H9 (cell line): Measurements from ENCODE around the gene P2RY8. TPM values are rescaled to one million over a fixed set of nuclear protein-coding genes. Genes with fewer than 3 reads are reported as not detected.

Experiments
- DNase-seq: peaks from one replicate; pipeline ENCODE4 v3.0.0-alpha.2; 2017
- H2AFZ ChIP-seq: one replicate; pipeline ENCODE4 v1.6.1; 2013; ENCODE audit warnings: mild to moderate bottlenecking, low read length, control low read depth, moderate library complexity
- H2AK5ac ChIP-seq: 2 replicates; pipeline ENCODE4 v1.6.1; 2013; ENCODE audit warnings: low read length, control low read depth, mixed read lengths; ENCODE audit not compliant: insufficient read length
- H2BK120ac ChIP-seq: one replicate; pipeline ENCODE4 v1.6.1; 2013; ENCODE audit warnings: low read depth, mild to moderate bottlenecking, low read length, control low read depth, inconsistent platforms; ENCODE audit not compliant: poor library complexity, severe bottlenecking
- H2BK12ac ChIP-seq: 2 replicates; pipeline ENCODE4 v1.6.1; 2013; ENCODE audit warnings: low read length, control low read depth, mixed read lengths, low read depth; ENCODE audit not compliant: insufficient read length
- H2BK15ac ChIP-seq: 2 replicates; pipeline ENCODE4 v1.6.1; 2013; ENCODE audit warnings: low read depth, low read length, control low read depth
- H2BK20ac ChIP-seq: one replicate; pipeline ENCODE4 v1.6.1; 2013; ENCODE audit warnings: low read depth, mild to moderate bottlenecking, low read length, control low read depth, inconsistent platforms; ENCODE audit not compliant: poor library complexity, severe bottlenecking
- H2BK5ac ChIP-seq: 2 replicates; pipeline ENCODE4 v1.6.1; 2013; ENCODE audit warnings: low read length, control low read depth, mixed read lengths; ENCODE audit not compliant: insufficient read length
- H3K14ac ChIP-seq: 2 replicates; pipeline ENCODE4 v1.6.1; 2013; ENCODE audit warnings: low read length, control low read depth; ENCODE audit not compliant: insufficient read depth
- H3K18ac ChIP-seq: 2 replicates; pipeline ENCODE4 v1.6.1; 2013; ENCODE audit warnings: low read depth, mild to moderate bottlenecking, mixed read lengths, low read length, control low read depth; ENCODE audit not compliant: insufficient read length
- H3K23ac ChIP-seq: 2 replicates; pipeline ENCODE4 v1.6.1; 2013; ENCODE audit warnings: low read length, control low read depth, mixed read lengths, low read depth; ENCODE audit not compliant: insufficient read length
- H3K23me2 ChIP-seq: 2 replicates; pipeline ENCODE4 v1.6.1; 2013; ENCODE audit warnings: low read depth, mild to moderate bottlenecking, mixed read lengths, low read length, control low read depth; ENCODE audit not compliant: insufficient read length, poor library complexity, severe bottlenecking
- H3K27ac ChIP-seq: 2 replicates; pipeline ENCODE4 v1.5.1; 2013; ENCODE audit warnings: low read length, control low read depth, mixed read lengths, low read depth; ENCODE audit not compliant: insufficient read length
- H3K27me3 ChIP-seq: 2 replicates; pipeline ENCODE4 v1.6.1; 2013; ENCODE audit warnings: low read length, control low read depth, inconsistent platforms; ENCODE audit not compliant: insufficient read depth
- H3K4ac ChIP-seq: 2 replicates; pipeline ENCODE4 v1.6.1; 2013; ENCODE audit warnings: low read depth, mild to moderate bottlenecking, control low read depth, inconsistent platforms, low read length, moderate library complexity
- H3K4me1 ChIP-seq: 2 replicates; pipeline ENCODE4 v1.6.1; 2013; ENCODE audit warnings: low read length, control low read depth, inconsistent platforms; ENCODE audit not compliant: insufficient read depth
- H3K4me2 ChIP-seq: 2 replicates; pipeline ENCODE4 v1.6.1; 2013; ENCODE audit warnings: low read length, control low read depth, mixed read lengths; ENCODE audit not compliant: insufficient read length, insufficient read depth
- H3K56ac ChIP-seq: 2 replicates; pipeline ENCODE4 v1.6.1; 2013; ENCODE audit warnings: low read depth, mild to moderate bottlenecking, mixed read lengths, low read length, control low read depth; ENCODE audit not compliant: insufficient read length
- H3K79me1 ChIP-seq: 2 replicates; pipeline ENCODE4 v1.6.1; 2013; ENCODE audit warnings: low read depth, mild to moderate bottlenecking, moderate library complexity, low read length, control low read depth, inconsistent platforms; ENCODE audit not compliant: insufficient read depth, poor library complexity, severe bottlenecking
- H3K79me2 ChIP-seq: 2 replicates; pipeline ENCODE4 v1.6.1; 2013; ENCODE audit warnings: low read length, control low read depth, inconsistent platforms; ENCODE audit not compliant: insufficient read depth
- H3K9ac ChIP-seq: 2 replicates; pipeline ENCODE4 v1.6.1; 2013; ENCODE audit warnings: low read length, control low read depth, mixed read lengths; ENCODE audit not compliant: insufficient read length; ENCODE audit errors: extremely low read depth
- H3K9me3 ChIP-seq: one replicate; pipeline ENCODE4 v1.6.1; 2013; ENCODE audit warnings: low read depth, low read length, inconsistent platforms; ENCODE audit not compliant: control insufficient read depth
- H3T11ph ChIP-seq: one replicate; pipeline ENCODE4 v1.6.1; 2013; ENCODE audit warnings: mild to moderate bottlenecking, low read length, control low read depth, inconsistent platforms
- H4K20me1 ChIP-seq: one replicate; pipeline ENCODE4 v1.6.1; 2013; ENCODE audit not compliant: control insufficient read depth, insufficient read length, insufficient read depth
- H4K5ac ChIP-seq: 2 replicates; pipeline ENCODE4 v1.6.1; 2013; ENCODE audit warnings: low read depth, mild to moderate bottlenecking, mixed read lengths, low read length, control low read depth; ENCODE audit not compliant: insufficient read length
- H4K8ac ChIP-seq: replicated peaks from 2 replicates; pipeline ENCODE4 v1.6.1; 2013; ENCODE audit warnings: low read length, control low read depth, mixed read lengths, low read depth; ENCODE audit not compliant: insufficient read length
- H4K91ac ChIP-seq: 2 replicates; pipeline ENCODE4 v1.6.1; 2013; ENCODE audit warnings: low read depth, mild to moderate bottlenecking, moderate library complexity, mixed read lengths, low read length, control low read depth; ENCODE audit not compliant: insufficient read length
- H3K27ac Mint-ChIP-seq, 3 experiments: 2 replicates in 2 of 3; 3 replicates in 1 of 3; pipeline ENCODE4 v1.8.0; 2020 to 2021; ENCODE audit warnings: mixed read lengths in 3 of 3, mild to moderate bottlenecking in 1 of 3, moderate library complexity in 1 of 3
- H3K27me3 Mint-ChIP-seq: 2 replicates; pipeline ENCODE4 v1.8.0; 2021; ENCODE audit warnings: low read depth, mild to moderate bottlenecking, moderate library complexity, mixed read lengths
- H3K36me3 Mint-ChIP-seq, 3 experiments: 2 replicates in 2 of 3; 3 replicates in 1 of 3; pipeline ENCODE4 v1.8.0; 2020 to 2021; ENCODE audit warnings: low read depth in 3 of 3, mixed read lengths in 3 of 3; ENCODE audit not compliant: insufficient read depth in 1 of 3
- H3K4me1 Mint-ChIP-seq, 2 experiments: 2 replicates each; pipeline ENCODE4 v1.8.0; 2020; ENCODE audit warnings: mixed read lengths in 2 of 2
- H3K4me3 Mint-ChIP-seq, 2 experiments: 2 replicates in 1 of 2; 3 replicates in 1 of 2; pipeline ENCODE4 v1.8.0; 2020 to 2021; ENCODE audit warnings: mild to moderate bottlenecking in 2 of 2, mixed read lengths in 2 of 2, moderate library complexity in 1 of 2
- H3K9me3 Mint-ChIP-seq, 2 experiments: 2 replicates in 1 of 2; 3 replicates in 1 of 2; pipeline ENCODE4 v1.8.0; 2020; ENCODE audit warnings: mild to moderate bottlenecking in 2 of 2, mixed read lengths in 2 of 2, moderate library complexity in 1 of 2
- WGBS: extraction: QIAGEN DNeasy Blood & Tissue Kit; methylation state at CpG from one replicate; pipeline ENCODE4 v1.1.7; 2013; ENCODE audit warnings: missing lambda C conversion rate, low lambda C conversion rate, mixed read lengths; ENCODE audit not compliant: insufficient read length; ENCODE audit errors: extremely low coverage; 5-methylcytosine and 5-hydroxymethylcytosine counted together
- total RNA-seq: library from RNA; stranded (reverse); gene quantifications from 2 replicates; pipeline ENCODE4 v1.2.1, GENCODE V29; 2021
- TF ChIP-seq, protein P1 (sequence below): fragments of 200-600 bp; sonication (generic); conservative IDR thresholded peaks from 3 replicates; pipeline ENCODE4 v1.8.0; 2021; ENCODE audit warnings: antibody characterized with exemption, mild to moderate bottlenecking

P2RY8 gene
- total RNA-seq, 1 experiment from 2014 or later = not detected

GRCh38 chrX:1425381-1425780, 111.6 kb downstream of the P2RY8 start:
- no peak overlapping the region for H3K23ac ChIP-seq
- no peak overlapping the region for H3K9ac ChIP-seq
- no peak overlapping the region for H3K4ac ChIP-seq
- H2AFZ ChIP-seq = no peak overlapping the region
- H4K8ac ChIP-seq = no peak overlapping the region
- Mint-ChIP-seq H3K36me3 (peaks cover 74 to 82% (median 80%) of the 10 kb centered on the region in 3 experiments), H3K4me1 (peaks cover 1 to 4% of the 10 kb centered on the region in 2 experiments; a peak in 3 of 4 replicates), H3K4me3 (no peak overlapping the region), H3K27ac (no peak overlapping the region), H3K27me3 (peaks cover 3% of the 10 kb centered on the region), H3K9me3 (peaks cover 33 to 37% of the 10 kb centered on the region in 2 experiments)
- H2BK15ac ChIP-seq = no peak overlapping the region
- H3K14ac ChIP-seq = no peak overlapping the region
- H3K9me3 ChIP-seq = peaks cover 26% of the 10 kb centered on the region
- H2AK5ac ChIP-seq = no peak overlapping the region
- H3T11ph ChIP-seq = no peak overlapping the region
- no peak overlapping the region for H3K4me2 ChIP-seq
- no peak overlapping the region for H2BK20ac ChIP-seq
- H3K4me1 ChIP-seq = no peaks in the 10 kb centered on the region
- H3K23me2 ChIP-seq = no peaks in the 10 kb centered on the region
- no peaks in the 10 kb centered on the region for H3K79me1 ChIP-seq
- TF ChIP-seq, protein P1, sequence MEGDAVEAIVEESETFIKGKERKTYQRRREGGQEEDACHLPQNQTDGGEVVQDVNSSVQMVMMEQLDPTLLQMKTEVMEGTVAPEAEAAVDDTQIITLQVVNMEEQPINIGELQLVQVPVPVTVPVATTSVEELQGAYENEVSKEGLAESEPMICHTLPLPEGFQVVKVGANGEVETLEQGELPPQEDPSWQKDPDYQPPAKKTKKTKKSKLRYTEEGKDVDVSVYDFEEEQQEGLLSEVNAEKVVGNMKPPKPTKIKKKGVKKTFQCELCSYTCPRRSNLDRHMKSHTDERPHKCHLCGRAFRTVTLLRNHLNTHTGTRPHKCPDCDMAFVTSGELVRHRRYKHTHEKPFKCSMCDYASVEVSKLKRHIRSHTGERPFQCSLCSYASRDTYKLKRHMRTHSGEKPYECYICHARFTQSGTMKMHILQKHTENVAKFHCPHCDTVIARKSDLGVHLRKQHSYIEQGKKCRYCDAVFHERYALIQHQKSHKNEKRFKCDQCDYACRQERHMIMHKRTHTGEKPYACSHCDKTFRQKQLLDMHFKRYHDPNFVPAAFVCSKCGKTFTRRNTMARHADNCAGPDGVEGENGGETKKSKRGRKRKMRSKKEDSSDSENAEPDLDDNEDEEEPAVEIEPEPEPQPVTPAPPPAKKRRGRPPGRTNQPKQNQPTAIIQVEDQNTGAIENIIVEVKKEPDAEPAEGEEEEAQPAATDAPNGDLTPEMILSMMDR = no peak
- no peak for DNase-seq
- no peak overlapping the region for H3K18ac ChIP-seq
- no peak overlapping the region for H2BK120ac ChIP-seq
- H2BK5ac ChIP-seq = no peak overlapping the region
- no CpG with 5 or more reads among the region's 10 CpGs for WGBS
- no peaks in the 10 kb centered on the region for H4K20me1 ChIP-seq
- no peaks in the 10 kb centered on the region for H3K79me2 ChIP-seq
- no peaks in the 10 kb centered on the region for H3K27me3 ChIP-seq
- H4K91ac ChIP-seq = no peak overlapping the region
- no peak overlapping the region for H2BK12ac ChIP-seq
- no peak overlapping the region for H3K27ac ChIP-seq
- H3K56ac ChIP-seq = no peak overlapping the region
- H4K5ac ChIP-seq = no peak overlapping the region
